PFSK-1 (cell line): ENCODE data around the gene CMBL. TPM values are rescaled to one million over a fixed set of nuclear protein-coding genes. Genes with fewer than 3 reads are reported as not detected.

Source experiments
- FOXP2 ChIP-seq: optimal IDR thresholded peaks from 2 replicates; pipeline ENCODE3; 2011; ENCODE audit warnings: borderline replicate concordance, control low read depth, inconsistent platforms; ENCODE audit not compliant: insufficient read depth; ENCODE audit errors: extremely low read length, extremely low read depth
- POLR2AphosphoS5 ChIP-seq: IDR thresholded peaks from 2 replicates; pipeline ENCODE4 v1.6.1; 2012; ENCODE audit warnings: low read depth, mild to moderate bottlenecking, control low read depth, low read length, moderate library complexity
- REST ChIP-seq, 2 experiments: IDR thresholded peaks; 2 replicates each; pipeline versions ENCODE4 v1.6.1 to v1.8.0; 2011 to 2012; ENCODE audit warnings: low read depth in 2 of 2, low read length in 2 of 2, control low read depth in 1 of 2, inconsistent platforms in 1 of 2, mild to moderate bottlenecking in 1 of 2, moderate library complexity in 1 of 2; ENCODE audit not compliant: insufficient read depth in 1 of 2
- SIN3A ChIP-seq: IDR thresholded peaks from 2 replicates; pipeline ENCODE4 v1.6.1; 2012; ENCODE audit warnings: mild to moderate bottlenecking, low read length, moderate library complexity, borderline replicate concordance; ENCODE audit not compliant: insufficient read depth
- TAF1 ChIP-seq: IDR thresholded peaks from 2 replicates; pipeline ENCODE4 v1.6.1; 2012; ENCODE audit warnings: low read length, control low read depth, borderline replicate concordance; ENCODE audit not compliant: insufficient read depth
- polyA plus RNA-seq: library from polyadenylated mRNA; unstranded; fragments of >200 nt; gene quantifications from one replicate; pipeline ENCODE4 v1.2.1, GENCODE V29; 2012; ENCODE audit warnings: low read depth, missing spikeins; ENCODE audit not compliant: insufficient read length

Gene CMBL
- not detected for polyA plus RNA-seq

GRCh38 chr5:10307206-10308148 is at the start of gene CMBL:
Gene CMBL, minus strand, starts transcription at chr5:10307902. Its CDS starts 17,140 bp downstream, at chr5:10290762.
- TF ChIP-seq SIN3A, result no peak
- TF ChIP-seq FOXP2, result no peak
- no peak for TF ChIP-seq TAF1
- TF ChIP-seq POLR2AphosphoS5, result no peak
- TF ChIP-seq REST (IDR thresholded peaks at IDR 0.05; ENCODE audit: insufficient read depth in 1 of 2, low read depth in 2 of 2, low read length in 2 of 2), result no peak

GRCh38 chr5:10355071-10355889 is 47.6 kb upstream of the CMBL start:
- TF ChIP-seq TAF1 (no peak), POLR2AphosphoS5 (no peak), SIN3A (no peak), REST (IDR thresholded peaks at IDR 0.05; ENCODE audit: insufficient read depth in 1 of 2, low read depth in 2 of 2, low read length in 2 of 2) (no peak), FOXP2 (no peak)

GRCh38 chr5:10354048-10354872 is 46.6 kb upstream of the CMBL start:
- TF ChIP-seq SIN3A (peak; percentile 79; the same call in 1 of the 2 replicates), REST (IDR thresholded peaks at IDR 0.05; ENCODE audit: insufficient read depth in 1 of 2, low read depth in 2 of 2, low read length in 2 of 2) (no peak)

GRCh38 chr5:10353241-10354047 is 45.7 kb upstream of the CMBL start, which contains the start of gene MARCHF6:
Gene MARCHF6, plus strand, starts transcription at chr5:10353695. Its CDS starts 204 bp downstream, at chr5:10353899.
- peak; percentile 98 for TF ChIP-seq TAF1
- peak; percentile 79 for TF ChIP-seq FOXP2
- TF ChIP-seq REST (IDR thresholded peaks at IDR 0.05; ENCODE audit: insufficient read depth in 1 of 2, low read depth in 2 of 2, low read length in 2 of 2), result 0 out of 4 replicates have a peak, but pooled peaks of 1 of the 2 experiments have one; percentile 23
- 0 out of 2 replicates have a peak, but pooled peaks have one; percentile 25 for TF ChIP-seq SIN3A
- TF ChIP-seq POLR2AphosphoS5, result peak; percentile 96
